ENCODE results near the gene OVCH1. TPM values are rescaled to one million over a fixed set of nuclear protein-coding genes. Genes with fewer than 3 reads are reported as not detected.
A peak's percentile ranks its signal among the peaks of the same experiment; 100 is the strongest.

OVCH1 gene
- total and polyA plus RNA-seq, 10 of the 15 experiments (the other 5 are each of a cell fraction or from before 2014, with no cell fraction given): 0.15 TPM; not detected in 9

DNA sequence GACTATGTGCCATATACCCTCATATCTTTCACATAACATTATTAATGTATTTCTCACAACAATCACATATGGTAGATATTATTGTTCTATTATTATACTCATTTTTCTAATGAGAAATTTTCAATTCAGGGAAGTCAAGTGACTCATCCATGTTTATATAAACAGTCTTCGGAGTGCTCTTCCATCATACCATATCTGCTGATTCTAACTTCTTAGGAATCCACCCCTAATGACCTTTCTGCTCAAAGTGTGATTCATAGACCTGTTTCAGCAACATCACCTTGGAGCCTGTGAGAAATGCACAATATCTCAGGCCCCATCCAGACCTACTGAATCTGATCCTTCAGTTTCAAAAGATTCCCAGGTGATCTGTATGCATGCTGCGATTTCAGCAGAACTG is 39.8 kb upstream of the OVCH1 start (continued):
- TF ChIP-seq ZSCAN29 (IDR thresholded peaks at IDR 0.05): no peak

DNA sequence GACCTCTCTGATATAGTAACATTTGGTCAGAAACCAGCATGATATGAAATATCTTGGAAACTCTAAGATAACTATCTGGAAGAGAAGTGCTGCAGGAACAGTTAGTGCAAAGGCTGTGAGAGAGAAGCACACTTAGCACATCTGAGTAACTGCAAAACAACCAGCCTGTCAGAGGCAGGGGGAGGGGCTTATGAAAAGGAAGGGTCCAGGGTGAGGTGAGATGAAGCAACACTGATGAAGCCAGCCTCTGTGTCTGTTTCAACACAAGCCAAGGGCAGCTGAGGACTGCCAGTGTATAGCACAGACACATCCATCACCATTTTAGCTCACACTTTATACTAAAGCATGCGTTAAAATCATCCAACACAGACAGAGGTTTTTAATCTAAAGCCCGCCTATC is 37.4 kb upstream of the OVCH1 start:
- DNase-seq (ENCODE audit: low read depth, low spot score) (no peak), FAIRE-seq (no peak), ATAC-seq (peak; percentile 26; the same call in 2 of the 3 replicates)
- no peaks in the 10 kb centered on the region for H3K4me1 ChIP-seq (ENCODE audit: control insufficient read depth, insufficient read depth, low read length)
- in situ Hi-C loops (cut with MboI) (no loop called here), intact Hi-C loops (cut with micrococcal nuclease; ENCODE audit: unreplicated experiment) (no loop called here)
- TF ChIP-seq, protein P1, sequence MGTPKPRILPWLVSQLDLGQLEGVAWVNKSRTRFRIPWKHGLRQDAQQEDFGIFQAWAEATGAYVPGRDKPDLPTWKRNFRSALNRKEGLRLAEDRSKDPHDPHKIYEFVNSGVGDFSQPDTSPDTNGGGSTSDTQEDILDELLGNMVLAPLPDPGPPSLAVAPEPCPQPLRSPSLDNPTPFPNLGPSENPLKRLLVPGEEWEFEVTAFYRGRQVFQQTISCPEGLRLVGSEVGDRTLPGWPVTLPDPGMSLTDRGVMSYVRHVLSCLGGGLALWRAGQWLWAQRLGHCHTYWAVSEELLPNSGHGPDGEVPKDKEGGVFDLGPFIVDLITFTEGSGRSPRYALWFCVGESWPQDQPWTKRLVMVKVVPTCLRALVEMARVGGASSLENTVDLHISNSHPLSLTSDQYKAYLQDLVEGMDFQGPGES (IDR thresholded peaks at IDR 0.05): no peak
- H3K36me3 ChIP-seq (ENCODE audit: control insufficient read depth in 2 of 2, insufficient read depth in 2 of 2, low read length in 1 of 2): no peaks in the 10 kb centered on the region
- ChIA-PET RAD21 (ENCODE audit: unreplicated experiment) (interaction anchor here (1.2 to 2.2 kb wide), 3 partner anchors 10 to 16 kb away, joined by 3 to 14 read pairs (median 3); no protein-coding TSS in a partner anchor), POLR2A (interaction anchor here (0.6 kb wide), 1 partner anchor 10 kb away, joined by 3 read pairs; no protein-coding TSS in a partner anchor), SMC1A (ENCODE audit: uncharacterized antibody, unreplicated experiment) (interaction anchor here (1.5 to 2.2 kb wide), 3 partner anchors 10 to 148 kb away, joined by 5 to 15 read pairs (median 5); no protein-coding TSS in a partner anchor), CTCF (interaction anchor here (1.5 to 1.8 kb wide), 2 partner anchors 8 to 15 kb away, joined by 3 to 8 read pairs; no protein-coding TSS in a partner anchor)
- H3K27me3 ChIP-seq (replicated peaks in 1 of 2; ENCODE audit: control insufficient read depth in 2 of 2, insufficient read depth in 2 of 2, low read length in 1 of 2): no peaks in the 10 kb centered on the region
- no peaks in the 10 kb centered on the region for H4K20me1 ChIP-seq (ENCODE audit: control insufficient read depth, insufficient read depth)
- 44% methylated on average over 2 of the region's 2 CpGs for WGBS (ENCODE audit: insufficient coverage, insufficient replicate concordance, low lambda C conversion rate, missing lambda C conversion rate)
- no peaks in the 10 kb centered on the region for H3K79me2 ChIP-seq (ENCODE audit: control insufficient read depth, insufficient read depth, low read length)
- H3K27ac ChIP-seq (ENCODE audit: control insufficient read depth, insufficient read depth): no peak overlapping the region
- H3K9ac ChIP-seq (ENCODE audit: control insufficient read depth, insufficient read depth, low read length): no peak overlapping the region
- H3K9me3 ChIP-seq (replicated peaks; ENCODE audit: control insufficient read depth, insufficient read depth, low read length): no peaks in the 10 kb centered on the region
- no peak overlapping the region for H3K4me3 ChIP-seq
- no peak overlapping the region for H3K4me2 ChIP-seq (ENCODE audit: control insufficient read depth, insufficient read depth)
- no peak overlapping the region for H2AFZ ChIP-seq (ENCODE audit: control insufficient read depth, low read depth, low read length)
- no TSS peak for BruUV-seq (replicated peaks)

Measured in GM12878 (cell line).